DMS 273 (cell line): Measurements from ENCODE around the gene KCNK17.
"Not testable (repeated sequence)": the region's sequence is repeated elsewhere in the genome, so short reads cannot be mapped to it uniquely, and the experiment has no call there.

Source experiments
- DNase-seq: peaks from one replicate; lab custom pipeline; 2025; ENCODE audit not compliant: unreplicated experiment; lab: John Stamatoyannopoulos, UW

KCNK17 gene

DNA sequence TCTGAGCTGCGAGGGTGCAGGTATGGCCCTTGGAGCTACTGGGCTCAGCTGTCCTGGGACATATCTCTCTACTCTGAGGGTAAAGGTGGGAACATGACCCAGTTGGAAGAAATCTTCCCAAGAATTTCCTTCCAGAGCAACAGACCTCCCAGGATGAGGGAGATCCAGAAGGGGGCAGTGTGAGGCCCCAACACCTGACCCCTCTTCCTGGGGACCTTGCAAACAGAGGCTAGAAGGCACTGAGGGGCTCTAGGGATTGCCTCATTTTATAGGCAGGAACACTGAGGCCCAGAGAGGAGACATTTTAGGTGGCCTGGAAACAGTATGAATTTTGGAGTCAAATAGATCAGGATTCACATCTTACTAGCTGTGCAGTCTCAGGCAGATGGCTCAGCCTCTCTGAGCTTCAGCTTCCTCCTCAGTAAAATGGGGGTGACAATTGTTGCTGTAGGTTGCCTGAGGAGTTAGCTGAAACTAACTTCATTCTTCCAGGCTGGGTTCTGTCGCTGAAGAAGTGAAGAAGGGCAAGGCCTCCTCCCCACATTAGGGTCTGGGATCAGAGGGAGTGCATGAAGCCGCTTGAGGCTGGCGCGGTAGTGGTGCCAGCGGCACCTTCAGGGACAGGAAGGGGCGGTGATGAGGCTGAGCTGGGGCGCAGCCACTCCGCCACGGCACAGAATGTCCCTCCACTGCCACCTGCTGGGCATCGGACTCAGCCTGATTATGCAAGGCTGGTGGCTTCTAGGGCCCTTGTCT is 11.4 kb downstream of the KCNK17 start:
- peak; percentile 92 for DNase-seq

DNA sequence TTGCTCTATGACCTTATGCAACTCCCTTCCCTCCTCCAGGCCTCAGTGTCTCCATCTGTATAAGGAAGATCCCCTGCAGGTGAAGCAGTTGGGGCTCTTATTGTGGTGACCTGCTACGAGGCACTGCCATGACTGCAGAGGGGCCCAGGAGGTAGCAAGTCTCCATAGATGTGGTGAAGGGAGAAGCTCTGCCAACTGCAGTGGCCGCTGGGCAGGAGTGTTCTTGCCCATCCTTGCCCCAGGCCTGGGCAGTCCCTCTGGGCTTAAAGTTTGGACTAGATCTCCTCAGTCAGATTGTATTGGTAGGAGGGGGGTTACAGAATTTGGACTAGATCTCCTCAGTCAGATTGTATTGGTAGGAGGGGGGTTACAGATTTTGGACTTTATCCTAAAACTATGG is 12.2 kb downstream of the KCNK17 start:
- DNase-seq: no peak

DNA sequence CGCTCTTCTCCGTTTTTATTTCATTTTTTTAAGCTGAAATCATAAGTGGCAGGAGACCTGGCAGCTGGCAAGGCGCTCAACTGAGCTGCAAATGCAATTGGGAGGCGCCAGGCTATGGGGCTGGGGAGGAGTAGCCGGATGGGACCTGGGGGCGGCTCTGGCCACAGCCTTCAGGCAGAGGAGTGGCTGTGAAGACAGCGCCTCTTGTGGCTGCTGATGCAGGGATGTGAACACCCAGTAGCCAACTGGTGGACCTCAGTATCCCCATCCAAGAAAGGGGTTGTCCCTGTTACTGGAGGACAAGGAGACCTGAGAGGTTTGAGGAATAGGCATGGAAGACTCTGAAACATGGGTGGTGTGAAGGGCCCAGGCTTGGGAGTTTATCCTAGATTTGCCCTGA is 12.6 kb downstream of the KCNK17 start:
- DNase-seq: peak; percentile 36

DNA sequence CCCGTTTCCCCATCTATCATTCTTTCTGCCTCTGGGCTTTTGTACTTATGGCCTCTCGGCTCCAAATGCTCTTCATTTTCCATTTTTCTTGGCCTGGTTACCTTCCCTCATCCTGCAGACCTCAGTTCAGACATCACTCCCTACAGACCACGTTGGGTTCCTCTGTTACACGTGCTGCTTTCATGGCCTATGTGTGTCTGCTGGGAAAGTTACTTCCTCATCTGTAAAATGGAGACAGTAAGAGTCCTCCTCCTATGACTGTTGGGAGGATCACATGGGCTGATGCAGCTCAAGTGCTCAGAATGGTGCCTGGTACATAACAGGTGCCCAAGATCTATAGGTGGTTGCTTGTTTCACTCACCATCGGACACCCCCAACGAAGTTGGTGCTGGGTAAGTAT is 13.5 kb downstream of the KCNK17 start:
- no peak for DNase-seq

DNA sequence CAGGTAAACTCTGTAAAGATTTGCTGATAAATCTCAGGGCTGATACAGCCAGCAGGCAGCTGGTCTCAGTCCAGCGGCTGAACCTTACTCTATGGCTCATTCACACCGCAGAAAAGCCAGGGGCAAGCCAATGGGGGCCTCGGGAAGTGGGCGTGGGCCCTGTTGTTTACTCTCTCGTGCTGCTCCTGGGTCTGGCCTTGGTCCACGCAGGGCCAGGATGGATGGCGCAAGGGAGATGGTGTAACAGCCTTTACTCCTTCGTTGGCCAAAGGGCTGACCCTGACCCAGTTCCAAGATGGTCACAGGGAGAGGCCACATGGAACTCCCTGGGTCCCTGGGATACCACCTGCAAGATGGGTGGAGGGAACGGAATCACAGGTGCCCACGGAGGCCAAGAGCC is 16.2 kb downstream of the KCNK17 start:
- no peak for DNase-seq

DNA sequence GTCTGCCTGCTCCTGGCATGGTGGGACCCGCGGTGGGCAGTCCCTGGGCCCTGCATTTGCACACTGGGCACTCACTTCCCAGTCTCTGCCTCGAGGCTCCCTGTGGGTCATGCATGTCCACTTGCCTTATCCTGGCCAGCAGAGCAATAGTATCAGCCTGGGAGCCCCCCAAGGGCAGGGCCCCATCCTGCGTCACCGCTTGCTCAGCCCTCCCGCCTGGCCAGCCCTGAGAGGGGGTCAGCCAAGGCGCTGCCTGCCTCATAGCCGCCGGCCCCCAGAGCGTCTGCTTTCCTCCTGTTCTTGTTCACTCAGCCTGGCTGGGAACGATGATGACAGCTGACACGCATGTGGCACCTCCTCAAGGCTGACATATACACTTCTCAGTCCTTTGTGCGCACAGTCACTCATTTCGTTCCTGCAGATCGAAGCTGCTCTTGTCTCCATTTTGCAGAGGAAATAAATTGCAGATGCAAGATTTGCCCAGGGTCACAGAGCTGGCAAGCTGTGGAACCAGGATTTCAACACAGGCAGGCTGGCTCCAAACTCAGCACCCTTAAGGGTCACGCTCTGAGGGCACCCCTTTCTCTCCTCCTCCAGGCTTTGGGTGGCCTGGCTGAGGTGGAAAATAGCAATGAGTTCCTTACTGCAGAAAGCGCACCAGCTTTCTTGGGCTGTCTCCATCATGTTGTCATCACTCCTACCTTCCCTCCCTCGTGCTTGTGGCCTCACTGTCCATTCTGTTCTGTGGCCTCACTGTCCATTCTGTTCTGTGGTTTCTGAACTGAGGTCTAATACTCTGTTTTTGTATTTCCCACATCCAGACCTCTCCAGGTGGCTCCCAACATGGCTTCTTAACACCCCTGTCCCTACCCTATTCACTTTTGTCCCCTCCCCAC is 17.2 kb downstream of the KCNK17 start:
- no peak for DNase-seq

DNA sequence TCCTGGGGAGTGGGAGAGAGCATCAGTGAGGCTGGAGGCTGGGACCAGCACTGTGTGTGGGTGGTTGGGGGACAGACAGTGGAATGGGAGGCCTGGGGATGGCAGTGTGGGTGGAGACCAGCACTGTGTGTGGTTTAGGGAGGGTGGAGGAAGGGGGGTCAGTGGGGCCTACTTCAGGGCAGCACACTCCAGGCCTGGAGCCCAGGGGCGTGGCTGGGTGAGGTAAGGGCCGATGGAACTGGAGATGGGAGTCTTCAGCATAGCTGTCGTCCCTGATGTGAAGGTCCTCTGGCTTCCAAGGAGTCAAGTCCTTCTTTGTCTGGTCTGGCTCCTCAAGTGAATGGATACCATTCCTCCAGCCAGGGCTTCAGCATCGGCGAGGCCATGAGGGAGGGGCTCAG is 18.6 kb downstream of the KCNK17 start:
- no peak for DNase-seq

DNA sequence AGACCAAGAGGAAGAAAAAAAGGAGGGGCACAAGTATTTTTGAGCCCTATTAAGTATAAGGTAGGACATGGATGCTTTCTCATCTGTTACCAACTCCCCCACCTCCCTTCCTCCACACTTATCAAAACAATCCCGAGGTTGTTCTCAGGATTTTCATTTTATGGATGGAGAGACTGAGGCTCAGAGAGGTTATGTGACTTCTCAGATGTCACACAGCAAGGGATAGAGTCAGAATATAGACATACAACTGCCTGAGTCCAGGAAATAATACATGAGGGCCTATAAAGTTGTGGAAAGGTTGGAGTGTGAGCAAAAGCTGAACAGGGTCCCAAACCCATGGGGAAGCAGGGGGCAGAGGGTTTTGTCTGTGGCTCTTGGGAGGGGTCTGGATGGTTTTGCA is 19.3 kb downstream of the KCNK17 start:
- no peak for DNase-seq

DNA sequence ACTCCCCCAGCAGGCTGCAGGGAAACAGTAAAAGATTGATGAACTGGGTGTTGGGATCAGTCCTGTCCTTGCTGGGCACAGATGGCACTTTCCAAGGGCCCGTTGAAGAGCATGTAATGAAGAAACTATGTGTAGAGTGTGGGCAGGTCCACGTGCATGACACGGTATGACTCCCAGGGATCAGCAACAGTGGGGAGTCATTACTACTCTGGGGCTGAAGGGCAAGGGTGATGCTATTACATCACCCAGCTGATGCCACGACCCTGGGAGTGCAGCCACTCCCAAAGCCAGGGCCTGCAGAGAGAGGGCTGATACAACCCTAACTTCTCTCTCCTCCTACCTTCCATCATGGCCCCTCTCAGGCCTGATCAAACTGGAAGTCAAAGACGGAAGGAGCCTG is 20.1 kb downstream of the KCNK17 start:
- no peak for DNase-seq

DNA sequence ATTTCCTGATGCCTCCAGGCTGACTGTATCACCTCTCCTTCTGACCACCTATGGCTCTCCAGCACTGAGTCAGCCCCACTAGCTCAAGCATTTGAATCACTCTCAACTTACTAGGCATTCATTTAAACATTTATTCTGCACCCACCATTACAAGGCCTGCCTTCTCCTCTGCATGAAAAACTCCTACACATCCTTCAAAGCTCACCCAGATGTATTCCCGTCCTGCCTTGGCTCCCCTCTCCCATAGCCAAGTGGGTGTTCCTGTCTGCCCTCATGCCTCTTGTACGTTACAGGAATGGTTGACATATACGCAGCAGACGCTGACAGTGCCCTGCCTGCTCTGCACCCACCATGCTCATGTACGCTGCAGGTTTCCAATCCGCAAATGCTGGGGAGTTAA is 21.6 kb downstream of the KCNK17 start:
- DNase-seq: no peak

DNA sequence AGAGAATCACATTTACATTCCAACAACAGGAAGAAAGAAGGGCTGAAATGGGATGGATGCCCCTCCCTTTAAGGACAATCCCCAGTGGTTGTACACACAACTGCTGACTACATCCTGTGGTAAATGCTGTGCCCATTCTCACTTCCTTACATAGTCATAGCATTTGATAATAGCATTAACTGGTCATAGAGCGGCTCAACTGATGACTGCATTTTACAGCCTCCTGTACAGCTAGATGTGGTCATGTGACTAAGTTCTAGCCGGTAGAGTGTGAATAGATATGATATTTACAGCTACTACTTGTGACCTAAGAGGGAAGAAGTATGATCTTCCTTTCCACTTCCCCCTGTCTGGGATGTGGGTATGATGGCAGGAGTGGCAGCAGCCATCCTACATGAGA is 24.7 kb downstream of the KCNK17 start:
- DNase-seq: no peak

DNA sequence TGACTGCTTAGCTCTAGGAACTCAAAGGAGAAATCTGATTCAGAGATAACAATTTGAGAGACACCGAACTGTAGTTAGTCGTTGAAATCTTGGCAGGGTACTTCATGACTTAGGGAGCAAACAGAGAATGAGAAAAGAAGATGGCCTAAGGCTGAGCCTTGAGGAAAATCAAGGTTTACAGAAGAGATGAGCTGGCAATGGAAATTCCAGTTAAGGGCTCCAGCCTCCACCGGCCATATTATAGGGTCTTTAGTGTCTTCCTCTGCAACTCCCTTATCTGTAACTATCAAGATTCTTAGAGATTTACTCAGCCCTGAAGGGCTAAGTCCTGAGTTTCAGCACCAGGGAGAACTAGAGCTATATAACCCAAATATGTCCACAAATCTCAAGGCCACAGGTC is 26.6 kb downstream of the KCNK17 start:
- DNase-seq: no peak

DNA sequence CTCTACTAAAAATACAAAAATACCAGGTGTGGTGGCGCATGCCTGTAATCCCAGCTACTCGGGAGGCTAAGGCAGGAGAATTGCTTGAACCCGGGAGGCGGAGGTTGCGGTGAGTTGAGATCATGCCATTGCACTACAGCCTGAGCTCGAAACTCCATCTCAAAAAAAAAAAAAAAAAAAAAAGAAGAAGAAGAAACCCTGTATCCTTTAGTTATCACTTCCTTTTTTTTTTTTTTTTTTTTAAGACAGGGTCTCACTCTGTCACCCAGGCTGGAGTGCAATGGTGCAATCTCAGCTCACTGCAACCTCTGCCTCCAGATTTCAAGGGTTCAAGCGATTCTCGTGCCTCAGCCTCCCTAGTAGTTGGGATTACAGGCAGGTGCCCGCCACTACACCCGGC is 27.6 kb downstream of the KCNK17 start:
- not testable (repeated sequence) for DNase-seq

DNA sequence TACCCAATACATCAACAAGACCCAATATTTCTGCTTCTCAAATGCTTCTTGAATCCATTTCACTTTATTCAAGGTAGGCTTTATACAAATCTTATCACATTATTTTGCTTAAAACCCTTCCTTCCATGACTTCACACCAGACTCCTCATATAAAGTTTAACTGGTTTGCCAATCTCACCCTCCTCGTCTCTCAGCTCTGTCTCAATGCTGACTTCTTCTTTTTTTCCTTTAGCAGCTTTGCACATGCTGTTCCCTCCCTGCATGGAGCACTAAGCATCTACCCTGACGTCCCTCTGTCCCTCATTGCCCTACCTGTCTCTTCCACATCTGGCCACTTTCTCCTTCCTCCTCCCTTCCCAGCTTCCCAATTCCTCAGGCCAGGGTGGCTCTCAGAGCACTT is 31.4 kb downstream of the KCNK17 start:
- no peak for DNase-seq

DNA sequence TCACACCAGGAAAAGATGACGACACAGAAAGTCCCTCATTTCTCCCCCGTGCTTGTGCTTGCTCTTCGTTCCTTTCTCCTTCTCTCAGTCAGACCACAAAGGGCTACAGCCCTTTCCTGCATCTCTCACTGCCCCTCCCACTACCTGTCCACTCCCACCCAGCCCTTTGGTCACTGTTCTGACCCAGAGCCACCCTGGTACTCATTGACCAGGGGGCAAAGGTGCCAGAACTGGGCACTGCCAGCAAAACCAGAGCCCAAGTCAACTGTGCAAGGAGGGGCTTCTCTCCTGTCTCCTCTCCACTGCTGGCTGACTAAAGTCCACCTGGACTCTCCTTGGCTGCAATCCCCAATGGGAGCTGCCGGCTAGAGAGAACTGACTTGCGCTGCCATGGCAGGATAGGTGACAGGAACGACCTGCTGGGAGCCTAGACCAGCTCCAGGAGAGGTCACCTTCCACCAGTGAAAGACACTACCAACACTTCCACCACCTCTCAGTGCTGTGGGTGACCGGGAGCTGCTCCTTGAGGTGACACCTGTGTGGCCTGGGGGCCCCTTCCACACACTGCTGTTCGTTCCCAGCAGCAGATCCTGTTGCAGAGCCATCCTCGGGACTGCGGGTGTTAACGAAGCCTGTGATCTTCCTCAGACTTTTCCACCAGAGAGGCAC is 32.8 kb downstream of the KCNK17 start:
- DNase-seq: no peak

DNA sequence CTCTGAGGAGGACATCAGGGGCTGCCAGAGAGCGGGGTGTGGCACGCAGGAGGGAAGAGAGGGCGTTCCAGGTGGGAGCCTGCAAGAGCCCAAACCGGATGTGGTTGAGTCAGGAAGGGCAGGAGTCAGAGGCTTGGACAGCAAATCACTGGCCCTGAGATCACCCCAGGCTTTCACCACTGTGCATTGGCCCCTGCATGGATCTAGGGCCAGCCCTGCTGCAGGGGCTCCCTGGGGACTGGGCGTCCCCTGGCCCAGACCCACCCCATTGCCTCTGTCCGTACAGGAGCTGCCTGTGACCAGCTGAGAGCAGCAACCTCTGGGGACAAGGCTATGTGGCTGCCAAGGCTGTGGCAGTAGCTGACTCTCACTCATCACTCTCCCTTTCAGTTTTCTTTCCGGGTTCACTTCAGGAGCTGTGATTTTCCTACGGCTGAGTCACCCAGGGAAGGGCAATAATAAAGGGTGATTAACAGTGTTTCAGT is 33.9 kb downstream of the KCNK17 start:
- no peak for DNase-seq

DNA sequence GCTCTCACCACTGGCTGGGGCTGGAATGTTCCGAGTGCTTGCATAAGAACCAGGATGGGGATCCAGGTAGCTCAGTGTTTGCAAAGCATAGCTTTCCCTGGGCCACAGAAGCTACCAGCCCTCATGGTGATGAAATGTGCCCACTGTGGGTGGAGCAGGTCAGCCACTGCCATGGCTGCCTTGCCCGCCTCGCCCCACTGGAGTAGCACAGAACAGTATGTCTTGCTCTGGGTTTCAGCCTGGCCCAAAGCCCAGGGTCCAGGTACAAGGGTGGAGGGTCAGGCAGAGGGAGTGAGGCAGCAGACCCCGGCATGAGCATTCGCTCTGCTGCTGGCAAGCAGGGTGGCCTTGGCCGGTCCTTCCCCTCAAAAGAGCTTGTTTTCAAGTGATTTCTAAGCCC is 34.7 kb downstream of the KCNK17 start:
- no peak for DNase-seq

DNA sequence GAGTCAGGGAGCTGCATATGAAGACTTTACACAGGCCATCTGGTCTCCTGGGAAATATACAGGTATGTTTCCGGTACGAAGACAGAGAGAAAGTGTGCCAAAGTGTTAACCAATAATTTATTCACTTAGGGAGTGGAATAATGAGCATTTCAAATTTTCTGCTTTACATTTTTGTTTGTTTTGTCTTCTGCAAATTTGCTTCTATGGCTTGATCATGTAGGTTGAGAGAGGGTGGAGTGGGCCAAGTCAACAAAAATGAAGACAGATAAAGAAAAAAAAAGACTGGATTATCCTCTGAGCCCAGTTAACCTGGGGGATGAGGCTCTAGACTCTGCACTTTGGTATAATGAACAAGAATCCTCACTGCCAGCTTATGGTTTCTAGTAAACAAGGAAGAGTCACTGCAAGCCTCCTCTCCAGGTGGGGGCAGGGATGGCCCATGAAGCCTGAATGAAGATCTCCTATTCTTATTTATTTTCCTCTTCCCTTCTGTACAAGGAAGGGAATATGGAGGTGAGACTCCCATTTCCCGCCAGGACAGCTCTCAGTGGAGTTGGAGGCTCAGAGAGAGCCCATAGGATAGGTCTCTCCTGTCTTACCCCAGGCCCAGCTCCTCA is 37.7 kb downstream of the KCNK17 start:
- DNase-seq: no peak

DNA sequence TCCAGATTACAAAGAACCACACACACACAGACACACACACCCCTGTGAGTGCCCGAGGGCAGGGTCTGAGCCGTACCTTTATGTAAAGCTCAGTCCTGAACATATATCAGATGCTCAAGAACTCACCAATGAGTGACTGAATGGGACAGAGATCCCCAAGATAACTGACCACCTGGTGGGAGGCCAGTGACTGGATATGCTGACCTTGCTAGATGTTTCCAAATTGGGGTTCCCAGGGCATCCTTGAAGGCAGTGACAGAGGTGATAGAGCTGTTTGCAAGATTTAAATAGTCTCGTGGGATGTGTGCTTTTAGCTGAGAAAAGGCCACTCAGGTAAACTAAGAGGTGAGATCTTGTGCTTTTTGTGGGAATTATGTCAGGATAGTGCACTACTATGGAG is 39.3 kb downstream of the KCNK17 start:
- no peak for DNase-seq

DNA sequence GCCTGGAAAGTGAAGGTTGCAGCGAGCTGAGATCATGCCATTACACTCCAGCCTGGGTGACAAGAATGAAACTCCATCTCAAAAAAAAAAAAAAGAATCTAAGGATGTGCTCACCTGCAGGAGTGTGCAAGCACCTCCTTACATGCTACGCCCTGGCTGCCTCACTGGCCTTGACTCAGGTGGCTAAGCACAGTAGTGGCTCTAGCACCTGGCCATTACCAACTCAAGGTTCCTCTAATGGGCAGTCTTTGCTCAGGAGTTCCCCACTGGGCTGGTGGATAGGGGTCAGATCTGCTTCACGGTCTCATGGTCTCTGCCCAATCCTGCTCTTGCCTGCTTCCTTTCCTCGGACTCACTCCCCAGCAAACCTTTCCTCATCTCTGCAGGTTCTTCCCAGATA is 39.7 kb downstream of the KCNK17 start:
- DNase-seq: no peak

DNA sequence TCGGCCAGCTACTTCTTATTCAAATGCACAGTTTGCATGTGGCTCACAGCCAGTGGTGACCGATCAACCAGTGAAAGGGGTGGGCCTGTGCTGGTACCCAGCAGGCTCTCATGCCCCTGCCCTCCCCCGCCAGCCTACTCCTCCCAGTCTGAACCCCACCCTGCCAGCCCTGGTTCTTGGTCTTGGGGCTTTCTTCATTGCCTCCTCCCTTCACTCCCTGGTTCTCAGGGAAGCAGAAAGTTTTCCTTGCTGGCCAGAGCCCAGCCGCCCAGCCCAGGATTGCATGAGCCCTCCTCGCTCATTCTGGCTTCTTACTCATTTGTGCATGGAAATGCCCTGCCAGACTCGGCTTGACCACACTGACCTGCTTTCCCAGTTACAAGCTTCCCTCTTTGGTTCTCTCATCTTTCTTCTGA is 40.8 kb downstream of the KCNK17 start:
- no peak for DNase-seq
